Right atrium auricular region (tissue), 2 donors: ENCODE measurements around the gene COMTD1. TPM values are rescaled to one million over a fixed set of nuclear protein-coding genes. Genes with fewer than 3 reads are reported as not detected.

Experiments used
- DNase-seq: peaks from one replicate; pipeline ENCODE4 v3.0.0-alpha.2; 2019; ENCODE audit warnings: low spot score
- H3K27ac ChIP-seq, 2 donors: fragments of 200-600 bp; sonication (generic); 1 replicate in 1 of 2; 2 replicates in 1 of 2; pipeline ENCODE4 v1.5.1; 2016 to 2019
- H3K27me3 ChIP-seq, 2 donors: fragments of 200-600 bp; sonication (generic); one replicate each; pipeline versions ENCODE4 v1.5.1 to v1.6.0; 2017 to 2019
- H3K36me3 ChIP-seq: fragments of 200-600 bp; sonication (generic); one replicate; pipeline ENCODE4 v1.5.1; 2016
- H3K4me1 ChIP-seq, 2 donors: fragments of 200-600 bp; sonication (generic); one replicate each; pipeline versions ENCODE4 v1.5.1 to v1.6.0; 2017 to 2019
- H3K4me3 ChIP-seq, 2 donors: fragments of 200-600 bp; sonication (generic); 1 replicate in 1 of 2; 2 replicates in 1 of 2; pipeline ENCODE4 v1.5.1; 2017 to 2019; ENCODE audit warnings: mild to moderate bottlenecking in 1 of 2, moderate library complexity in 1 of 2
- H3K9me3 ChIP-seq, 2 donors: fragments of 200-600 bp; sonication (generic); one replicate each; pipeline ENCODE4 v1.5.1; 2019
- CTCF ChIP-seq, 2 donors: fragments of 200-600 bp; sonication (generic); IDR thresholded peaks; one replicate each; pipeline ENCODE4 v1.5.1; 2019; ENCODE audit warnings: antibody characterized with exemption in 2 of 2
- total RNA-seq, 2 donors: library from RNA; depleted of rRNA; stranded (reverse); fragments of >200 nt; gene quantifications; one replicate each; pipeline ENCODE4 v1.1.0, GENCODE V29; 2016

The COMTD1 gene
- total RNA-seq, 2 donors from 2014 or later: 44.1 to 52.4 TPM

GRCh38 chr10:75187961-75188426 lies 47.8 kb downstream of the COMTD1 start:
- Histone ChIP-seq H3K27ac (peak overlapping the region; percentile 22 to 24), H3K27me3 (no peaks in the 10 kb centered on the region), H3K9me3 (no peaks in the 10 kb centered on the region), H3K4me3 (no peak overlapping the region), H3K4me1 (peaks cover 0 to 31% of the 10 kb centered on the region in 2 donors), H3K36me3 (peaks cover under 1% of the 10 kb centered on the region)
- TF ChIP-seq CTCF (IDR thresholded peaks at IDR 0.05): peak; percentile 62 to 82
- DNase-seq: peak; percentile 59

- Histone ChIP-seq H3K27me3 (no peaks in the 10 kb centered on the region), H3K27ac (peak overlapping the region; percentile 27 to 40), H3K36me3 (peaks cover 6% of the 10 kb centered on the region), H3K4me1 (peaks cover 0 to 19% of the 10 kb centered on the region in 2 donors), H3K4me3 (no peak overlapping the region), H3K9me3 (no peaks in the 10 kb centered on the region)
- peak; percentile 21 for DNase-seq
- no peak for TF ChIP-seq CTCF (IDR thresholded peaks at IDR 0.05)
These were observed 49.4 kb downstream of the COMTD1 start for GRCh38 chr10:75186310-75186709.

Other genes starting within 250 kb of the COMTD1 start
- gene SAMD8, start 124.3 kb downstream of the COMTD1 start, total RNA-seq: 10 to 100 TPM; 24.7 to 26.3 TPM
- gene VDAC2, start 25.2 kb downstream of the COMTD1 start, total RNA-seq: 100 to 1,000 TPM; 278 to 454 TPM
- gene ZNF503, start 165.8 kb upstream of the COMTD1 start, total RNA-seq: 1 to 10 TPM; 8.9 to 9.8 TPM
- 10 to 100 TPM in 1 of 2 donors, 1 to 10 TPM in 1; 6.1 to 19.1 TPM for gene LRMDA, start 195.7 kb upstream of the COMTD1 start, total RNA-seq